Endothelial cell of umbilical vein (primary cell): Measurements from ENCODE around the gene DAB2. TPM values are rescaled to one million over a fixed set of nuclear protein-coding genes. Genes with fewer than 3 reads are reported as not detected.

Source experiments
- BruUV-seq: library from RNA; stranded (reverse); fragments of 400-500 nt; replicated peaks from 2 replicates; lab custom pipeline; 2021; lab: Mats Ljungman, UMichigan
- CTCF ChIA-PET: fragments of 300-600, 350-600 bp; sonication (Branson Sonifier 250); formaldehyde crosslinking; loops from one replicate; lab custom pipeline; 2021; ENCODE audit warnings: antibody characterized with exemption, inconsistent platforms; lab: Charles Lee
- POLR2A ChIA-PET: fragments of 300-600, 350-600 bp; sonication (Branson Sonifier 250); formaldehyde crosslinking; loops from one replicate; lab custom pipeline; 2021; ENCODE audit warnings: antibody characterized with exemption, inconsistent platforms; lab: Charles Lee
- DNase-seq: peaks from one replicate; pipeline ENCODE4 v3.0.0-alpha.2; 2011; ENCODE audit warnings: low read depth, low spot score
- FAIRE-seq: peaks from 2 replicates; lab custom pipeline; 2011; peaks lifted over from hg19 to GRCh38; lab: Jason Lieb, UNC
- H2AFZ ChIP-seq: 2 replicates; pipeline ENCODE4 v1.6.0; 2012; ENCODE audit warnings: low read depth, low read length, control low read depth, inconsistent platforms
- H3K27ac ChIP-seq: 2 replicates; pipeline ENCODE4 v1.5.1; 2011; ENCODE audit warnings: low read depth, mild to moderate bottlenecking, control low read depth, low read length, moderate library complexity; ENCODE audit not compliant: insufficient read depth
- H3K27me3 ChIP-seq, 2 experiments: 2 replicates each; pipeline versions ENCODE4 v1.6.0 to v1.6.1; 2011; ENCODE audit warnings: low read length in 2 of 2, mixed read lengths in 1 of 2; ENCODE audit not compliant: control insufficient read depth in 2 of 2, insufficient read depth in 2 of 2
- H3K36me3 ChIP-seq, 2 experiments: 2 replicates in 1 of 2; 3 replicates in 1 of 2; pipeline ENCODE4 v1.5.1; 2011; ENCODE audit warnings: low read length in 2 of 2, mild to moderate bottlenecking in 1 of 2, moderate library complexity in 1 of 2; ENCODE audit not compliant: control insufficient read depth in 2 of 2, insufficient read depth in 2 of 2; ENCODE audit errors: extremely low read depth in 1 of 2
- H3K4me1 ChIP-seq: 3 replicates; pipeline ENCODE4 v1.5.1; 2011; ENCODE audit warnings: mild to moderate bottlenecking, low read length; ENCODE audit not compliant: control insufficient read depth, insufficient read depth; ENCODE audit errors: extremely low read depth
- H3K4me2 ChIP-seq: 2 replicates; pipeline ENCODE4 v1.6.1; 2011; ENCODE audit warnings: low read length, control low read depth, mixed read lengths; ENCODE audit not compliant: insufficient read depth
- H3K4me3 ChIP-seq, 3 experiments: fragments of 200-600 bp in 1 of 3; sonication (generic), shearing (Covaris generic) in 1 of 3; replicated peaks in 1 of 3; 2 replicates each; pipeline ENCODE4 v1.5.1; 2011 to 2016; ENCODE audit warnings: control low read depth in 3 of 3, low read length in 3 of 3, mild to moderate bottlenecking in 2 of 3, inconsistent platforms in 1 of 3, low read depth in 1 of 3, moderate library complexity in 1 of 3; ENCODE audit not compliant: insufficient read depth in 1 of 3
- H3K79me2 ChIP-seq: 2 replicates; pipeline ENCODE4 v1.6.0; 2012; ENCODE audit warnings: low read length, inconsistent platforms; ENCODE audit not compliant: control insufficient read depth, insufficient read depth
- H3K9ac ChIP-seq: replicated peaks from 2 replicates; pipeline ENCODE3; 2011; ENCODE audit warnings: low read length, control low read depth; ENCODE audit not compliant: insufficient read depth; ENCODE audit errors: extremely low read depth
- H3K9me1 ChIP-seq: replicated peaks from 3 replicates; pipeline ENCODE4 v1.6.0; 2011; ENCODE audit warnings: mild to moderate bottlenecking, low read length; ENCODE audit not compliant: control insufficient read depth, insufficient read depth; ENCODE audit errors: extremely low read depth
- H3K9me3 ChIP-seq: replicated peaks from 2 replicates; pipeline ENCODE4 v1.5.1; 2012; ENCODE audit warnings: low read length, inconsistent platforms; ENCODE audit not compliant: control insufficient read depth, insufficient read depth
- H4K20me1 ChIP-seq: replicated peaks from 2 replicates; pipeline ENCODE3; 2011; ENCODE audit warnings: mild to moderate bottlenecking, low read length; ENCODE audit not compliant: control insufficient read depth, insufficient read depth; ENCODE audit errors: extremely low read depth
- EZH2 ChIP-seq: IDR thresholded peaks from 2 replicates; pipeline ENCODE4 v1.6.1; 2012; ENCODE audit warnings: borderline replicate concordance, low read depth, mild to moderate bottlenecking, moderate library complexity, low read length, inconsistent platforms; ENCODE audit not compliant: severe bottlenecking
- FOS ChIP-seq: IDR thresholded peaks from 2 replicates; pipeline ENCODE4 v1.6.1; 2011; ENCODE audit warnings: mild to moderate bottlenecking, low read length, moderate library complexity, borderline replicate concordance; ENCODE audit not compliant: insufficient read depth
- GATA2 ChIP-seq: IDR thresholded peaks from 2 replicates; pipeline ENCODE4 v1.7.0; 2011; ENCODE audit warnings: low read depth, mild to moderate bottlenecking, moderate library complexity, mixed read lengths, low read length; ENCODE audit not compliant: insufficient read length, insufficient read depth
- JUN ChIP-seq: IDR thresholded peaks from 2 replicates; pipeline ENCODE4 v1.6.1; 2011; ENCODE audit warnings: borderline replicate concordance, low read depth; ENCODE audit not compliant: insufficient read length, insufficient read depth
- MYC ChIP-seq: IDR thresholded peaks from one replicate; pipeline ENCODE4 v1.6.1; 2011; ENCODE audit warnings: mild to moderate bottlenecking, low read depth, low read length
- POLR2A ChIP-seq: IDR thresholded peaks from 2 replicates; pipeline ENCODE4 v1.6.1; 2012; ENCODE audit warnings: low read depth, mild to moderate bottlenecking, control low read depth, low read length
- POLR2AphosphoS5 ChIP-seq: IDR thresholded peaks from 2 replicates; pipeline ENCODE4 v1.6.1; 2012; ENCODE audit warnings: low read depth, mild to moderate bottlenecking, control low read depth, low read length, moderate library complexity; ENCODE audit not compliant: insufficient read depth
- dilution Hi-C: fragments of 300-500 bp; cut with MboI; formaldehyde crosslinking; loops from one replicate; pipeline ENCODE4 v1.15.0; 2019; ENCODE audit warnings: low sequenced_read_pairs; ENCODE audit not compliant: extremely low pct_ligation_motif_present
- intact Hi-C: fragments of 100-400 bp; cut with micrococcal nuclease; formaldehyde crosslinking; loops from one replicate; pipeline ENCODE4 v1.10.0; 2022
- polyA plus RNA-seq, 4 experiments: library from polyadenylated mRNA; depleted of rRNA in 3 of 4; stranded (reverse) in 3 of 4; unstranded in 1 of 4; fragments of >200 nt; gene quantifications; 2 replicates each; pipeline versions ENCODE4 v1.2.1 to v1.2.3, GENCODE V29; 2011 to 2012; ENCODE audit warnings: missing spikeins in 1 of 4
- total RNA-seq: library from RNA; stranded (reverse); gene quantifications from 2 replicates; pipeline ENCODE4 v1.2.3, GENCODE V29; 2021
- TF ChIP-seq, protein P1 (sequence below), 2 donors: IDR thresholded peaks; 1 replicate in 1 of 2; 2 replicates in 1 of 2; pipeline ENCODE4 v1.5.1; 2011; ENCODE audit warnings: low read length in 2 of 2, mild to moderate bottlenecking in 2 of 2, moderate library complexity in 2 of 2, control low read depth in 1 of 2, inconsistent platforms in 1 of 2, low read depth in 1 of 2; ENCODE audit not compliant: insufficient read depth in 1 of 2; ENCODE audit errors: extremely low read depth in 1 of 2
- TF ChIP-seq, protein P2 (sequence below): IDR thresholded peaks from 2 replicates; pipeline ENCODE4 v1.6.1; 2011; ENCODE audit not compliant: insufficient read depth, insufficient read length

The DAB2 gene
- total and polyA plus RNA-seq, 2 donors (not counting 3 experiments of a cell fraction or from before 2014, with no cell fraction given) = 168 to 283 TPM

DNA sequence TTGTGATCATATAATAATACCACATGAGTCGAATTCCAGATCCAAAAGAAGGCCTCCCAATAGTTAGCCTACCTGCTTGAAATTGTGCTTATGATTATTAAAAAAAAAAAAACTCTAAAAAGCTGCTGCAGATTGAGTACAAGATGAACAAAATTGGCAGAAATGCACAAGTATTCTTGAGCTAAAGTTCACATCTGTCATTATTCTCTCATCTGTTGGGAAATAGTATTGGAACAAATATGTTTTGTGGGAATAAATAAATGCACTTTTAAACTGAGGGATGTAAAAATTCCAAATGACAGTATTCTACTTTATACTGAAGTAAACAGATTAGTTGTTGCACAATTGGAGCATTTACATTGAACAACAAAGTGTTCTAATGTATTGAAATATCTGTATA lies 15.7 kb downstream of the DAB2 start:
- no peak overlapping the region for H3K4me3 ChIP-seq
- H3K79me2 ChIP-seq = peaks cover 95% of the 10 kb centered on the region
- no peak for TF ChIP-seq POLR2AphosphoS5
- TF ChIP-seq, protein P1, sequence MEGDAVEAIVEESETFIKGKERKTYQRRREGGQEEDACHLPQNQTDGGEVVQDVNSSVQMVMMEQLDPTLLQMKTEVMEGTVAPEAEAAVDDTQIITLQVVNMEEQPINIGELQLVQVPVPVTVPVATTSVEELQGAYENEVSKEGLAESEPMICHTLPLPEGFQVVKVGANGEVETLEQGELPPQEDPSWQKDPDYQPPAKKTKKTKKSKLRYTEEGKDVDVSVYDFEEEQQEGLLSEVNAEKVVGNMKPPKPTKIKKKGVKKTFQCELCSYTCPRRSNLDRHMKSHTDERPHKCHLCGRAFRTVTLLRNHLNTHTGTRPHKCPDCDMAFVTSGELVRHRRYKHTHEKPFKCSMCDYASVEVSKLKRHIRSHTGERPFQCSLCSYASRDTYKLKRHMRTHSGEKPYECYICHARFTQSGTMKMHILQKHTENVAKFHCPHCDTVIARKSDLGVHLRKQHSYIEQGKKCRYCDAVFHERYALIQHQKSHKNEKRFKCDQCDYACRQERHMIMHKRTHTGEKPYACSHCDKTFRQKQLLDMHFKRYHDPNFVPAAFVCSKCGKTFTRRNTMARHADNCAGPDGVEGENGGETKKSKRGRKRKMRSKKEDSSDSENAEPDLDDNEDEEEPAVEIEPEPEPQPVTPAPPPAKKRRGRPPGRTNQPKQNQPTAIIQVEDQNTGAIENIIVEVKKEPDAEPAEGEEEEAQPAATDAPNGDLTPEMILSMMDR (IDR thresholded peaks at IDR 0.05; ENCODE audit: extremely low read depth in 1 of 2, insufficient read depth in 1 of 2, low read depth in 1 of 2, low read length in 2 of 2) = no peak
- TF ChIP-seq EZH2 = no peak
- no peak for TF ChIP-seq FOS
- TF ChIP-seq GATA2 = no peak
- no peak for TF ChIP-seq MYC
- TF ChIP-seq, protein P2, sequence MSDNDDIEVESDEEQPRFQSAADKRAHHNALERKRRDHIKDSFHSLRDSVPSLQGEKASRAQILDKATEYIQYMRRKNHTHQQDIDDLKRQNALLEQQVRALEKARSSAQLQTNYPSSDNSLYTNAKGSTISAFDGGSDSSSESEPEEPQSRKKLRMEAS = no peak
- no peak for TF ChIP-seq POLR2A
- TF ChIP-seq JUN = no peak

More for the DNA sequence above, 15.7 kb downstream of the DAB2 start:
- H3K36me3 ChIP-seq = peaks cover 4 to 18% of the 10 kb centered on the region in 2 experiments
- ChIA-PET CTCF (interaction anchor here (0.9 kb wide), 1 partner anchor 9 kb away, joined by 3 read pairs; no protein-coding TSS in a partner anchor), POLR2A (interaction anchor here (5.8 kb wide), 1 partner anchor 15 kb away, joined by 40 read pairs; the partner anchor contains the start of gene DAB2)
- no peaks in the 10 kb centered on the region for H3K9me3 ChIP-seq
- FAIRE-seq (no peak), DNase-seq (no peak)
- H2AFZ ChIP-seq = no peak overlapping the region
- no peaks in the 10 kb centered on the region for H3K9me1 ChIP-seq
- BruUV-seq = no TSS peak
- intact Hi-C loops = no loop called here
- H3K9ac ChIP-seq = no peak overlapping the region
- H3K27ac ChIP-seq = no peak overlapping the region
- dilution Hi-C loops = loop anchor here (25.0 kb wide), 1 partner anchor 128 kb away; no protein-coding TSS in a partner anchor
- H3K4me2 ChIP-seq = no peak overlapping the region
- H3K27me3 ChIP-seq = no peaks in the 10 kb centered on the region
- peaks cover 41% of the 10 kb centered on the region for H3K4me1 ChIP-seq
- H4K20me1 ChIP-seq = peaks cover 31% of the 10 kb centered on the region
